H1 (cell line): ENCODE data around the gene TMEM161B.

ENCODE experiments used
- CHD2 ChIP-seq: IDR thresholded peaks from 2 replicates; pipeline ENCODE4 v1.6.1; 2012; ENCODE audit warnings: low read length, improper control_type of control experiment
- KDM5A ChIP-seq: fragments of 200-600 bp; IDR thresholded peaks from 2 replicates; pipeline ENCODE4 v1.7.1; 2012; ENCODE audit warnings: mild to moderate bottlenecking, low read length, inconsistent platforms, mixed read lengths
- MAX ChIP-seq: IDR thresholded peaks from 2 replicates; pipeline ENCODE4 v1.6.1; 2012; ENCODE audit warnings: inconsistent platforms
- PHF8 ChIP-seq: fragments of 200-600 bp; sonication (generic); conservative IDR thresholded peaks from 2 replicates; pipeline ENCODE4 v1.7.1; 2012; ENCODE audit warnings: low read depth, mild to moderate bottlenecking, inconsistent platforms, low read length, moderate library complexity
- POLR2A ChIP-seq, 2 experiments: IDR thresholded peaks; 1 replicate in 1 of 2; 2 replicates in 1 of 2; pipeline ENCODE4 v1.6.1; 2011; ENCODE audit warnings: low read depth in 2 of 2, low read length in 2 of 2, mild to moderate bottlenecking in 2 of 2; ENCODE audit errors: control extremely low read depth in 1 of 2
- POLR2AphosphoS5 ChIP-seq: IDR thresholded peaks from 2 replicates; pipeline ENCODE4 v1.6.1; 2011; ENCODE audit warnings: low read depth, low read length
- SAP30 ChIP-seq: fragments of 300-600 bp; sonication (generic); IDR thresholded peaks from 2 replicates; pipeline ENCODE4 v1.7.1; 2012; ENCODE audit warnings: low read length, moderate library complexity, mild to moderate bottlenecking, inconsistent platforms; ENCODE audit not compliant: insufficient read depth, insufficient replicate concordance
- SP4 ChIP-seq: IDR thresholded peaks from 2 replicates; pipeline ENCODE4 v1.6.1; 2012; ENCODE audit warnings: low read length, inconsistent platforms
- YY1 ChIP-seq: IDR thresholded peaks from 2 replicates; pipeline ENCODE4 v1.6.1; 2011; ENCODE audit warnings: low read depth, mild to moderate bottlenecking, low read length
- TF ChIP-seq, protein P1 (sequence below), 3 experiments: IDR thresholded peaks; 1 replicate in 2 of 3; 2 replicates in 1 of 3; pipeline versions ENCODE4 v1.5.1 to v1.6.1; 2011; ENCODE audit warnings: low read length in 3 of 3, mild to moderate bottlenecking in 3 of 3, inconsistent platforms in 2 of 3, low read depth in 1 of 3, moderate library complexity in 1 of 3; ENCODE audit not compliant: insufficient read depth in 1 of 3; ENCODE audit errors: control extremely low read depth in 1 of 3
- TF ChIP-seq, protein P2 (sequence below): IDR thresholded peaks from 2 replicates; pipeline ENCODE4 v1.6.1; 2011; ENCODE audit warnings: low read depth, mild to moderate bottlenecking, low read length; ENCODE audit not compliant: insufficient read depth

DNA sequence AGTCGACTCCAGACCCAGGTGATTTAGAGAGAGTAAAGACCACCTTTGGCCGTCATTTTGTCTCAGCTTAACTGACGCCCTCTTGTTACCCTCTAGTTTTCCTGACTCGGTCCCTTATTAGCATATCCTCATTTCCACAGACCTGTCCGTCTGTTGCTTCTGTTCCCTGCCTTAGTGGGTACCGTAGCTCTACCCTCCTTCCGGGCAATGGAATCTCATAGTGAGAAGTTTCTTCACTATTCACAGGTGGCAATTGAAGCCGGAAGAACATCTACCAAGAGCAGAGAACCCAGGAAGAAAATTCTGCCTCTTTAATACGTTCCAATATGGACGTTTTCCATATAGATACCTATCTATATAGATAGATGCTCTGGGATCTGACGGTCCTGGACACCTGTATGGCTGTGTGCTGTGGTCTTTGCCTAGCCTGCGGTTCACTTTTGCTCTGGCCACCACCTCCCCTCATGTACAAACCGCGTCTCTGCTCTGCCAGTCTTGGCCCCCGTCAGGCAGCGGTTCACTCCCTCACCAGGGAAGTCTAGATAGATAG is 652 bp upstream of the TMEM161B start:
- TF ChIP-seq MAX, result no peak
- TF ChIP-seq CHD2, result no peak
- TF ChIP-seq YY1, result no peak
- no peak for TF ChIP-seq POLR2A (IDR thresholded peaks at IDR 0.05; ENCODE audit: control extremely low read depth in 1 of 2, low read depth in 2 of 2, low read length in 2 of 2)
- no peak for TF ChIP-seq POLR2AphosphoS5
- no peak for TF ChIP-seq KDM5A
- TF ChIP-seq SP4, result no peak
- TF ChIP-seq PHF8, result no peak
- TF ChIP-seq, protein P1, sequence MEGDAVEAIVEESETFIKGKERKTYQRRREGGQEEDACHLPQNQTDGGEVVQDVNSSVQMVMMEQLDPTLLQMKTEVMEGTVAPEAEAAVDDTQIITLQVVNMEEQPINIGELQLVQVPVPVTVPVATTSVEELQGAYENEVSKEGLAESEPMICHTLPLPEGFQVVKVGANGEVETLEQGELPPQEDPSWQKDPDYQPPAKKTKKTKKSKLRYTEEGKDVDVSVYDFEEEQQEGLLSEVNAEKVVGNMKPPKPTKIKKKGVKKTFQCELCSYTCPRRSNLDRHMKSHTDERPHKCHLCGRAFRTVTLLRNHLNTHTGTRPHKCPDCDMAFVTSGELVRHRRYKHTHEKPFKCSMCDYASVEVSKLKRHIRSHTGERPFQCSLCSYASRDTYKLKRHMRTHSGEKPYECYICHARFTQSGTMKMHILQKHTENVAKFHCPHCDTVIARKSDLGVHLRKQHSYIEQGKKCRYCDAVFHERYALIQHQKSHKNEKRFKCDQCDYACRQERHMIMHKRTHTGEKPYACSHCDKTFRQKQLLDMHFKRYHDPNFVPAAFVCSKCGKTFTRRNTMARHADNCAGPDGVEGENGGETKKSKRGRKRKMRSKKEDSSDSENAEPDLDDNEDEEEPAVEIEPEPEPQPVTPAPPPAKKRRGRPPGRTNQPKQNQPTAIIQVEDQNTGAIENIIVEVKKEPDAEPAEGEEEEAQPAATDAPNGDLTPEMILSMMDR (IDR thresholded peaks at IDR 0.05; ENCODE audit: control extremely low read depth in 1 of 3, insufficient read depth in 1 of 3, low read depth in 1 of 3, low read length in 3 of 3), result no peak
- TF ChIP-seq, protein P2, sequence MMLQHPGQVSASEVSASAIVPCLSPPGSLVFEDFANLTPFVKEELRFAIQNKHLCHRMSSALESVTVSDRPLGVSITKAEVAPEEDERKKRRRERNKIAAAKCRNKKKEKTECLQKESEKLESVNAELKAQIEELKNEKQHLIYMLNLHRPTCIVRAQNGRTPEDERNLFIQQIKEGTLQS, result no peak
- TF ChIP-seq SAP30, result no peak
